CD4-positive, CD25-positive, alpha-beta regulatory T cell (primary cell): ENCODE data around the gene EPB41L2. TPM values are rescaled to one million over a fixed set of nuclear protein-coding genes. Genes with fewer than 3 reads are reported as not detected.

Experiments
- ATAC-seq, 2 donors: fragments of 150-1000 bp; cut with Tn5 transposase; one replicate each; pipeline ENCODE4 v1.10.0; 2021; ENCODE audit warnings: low read depth in 2 of 2, moderate number of reproducible peaks in 2 of 2, moderate library complexity in 1 of 2
- DNase-seq, 3 donors: peaks; one replicate each; pipeline versions ENCODE4 v3.0.0 to v3.0.0-alpha.2; 2012 to 2022; ENCODE audit warnings: mixed read lengths in 1 of 3
- H3K27ac ChIP-seq: one replicate; pipeline ENCODE4 v1.7.0; 2013; ENCODE audit warnings: mild to moderate bottlenecking, low read length; ENCODE audit not compliant: insufficient read depth, poor library complexity, severe bottlenecking
- H3K27me3 ChIP-seq: one replicate; pipeline ENCODE4 v1.7.0; 2013; ENCODE audit warnings: low read length; ENCODE audit not compliant: control insufficient read depth, insufficient read depth
- H3K36me3 ChIP-seq: one replicate; pipeline ENCODE4 v1.7.0; 2013; ENCODE audit warnings: mild to moderate bottlenecking, low read length, moderate library complexity; ENCODE audit not compliant: control insufficient read depth, insufficient read depth
- H3K4me1 ChIP-seq: 2 replicates; pipeline ENCODE4 v1.7.0; 2013; ENCODE audit warnings: mild to moderate bottlenecking, low read length; ENCODE audit not compliant: insufficient read depth, control insufficient read depth, poor library complexity, severe bottlenecking
- H3K4me3 ChIP-seq: one replicate; pipeline ENCODE4 v1.7.0; 2013; ENCODE audit warnings: low read depth, mild to moderate bottlenecking, low read length, moderate library complexity
- H3K9me3 ChIP-seq, 2 experiments: 1 replicate in 1 of 2; 2 replicates in 1 of 2; pipeline ENCODE4 v1.7.0; 2013; ENCODE audit warnings: low read length in 2 of 2, mild to moderate bottlenecking in 1 of 2, moderate library complexity in 1 of 2; ENCODE audit not compliant: control insufficient read depth in 2 of 2
- H3K27ac Mint-ChIP-seq, 3 donors: one replicate each; pipeline ENCODE4 v1.8.0; 2020 to 2022; ENCODE audit warnings: mild to moderate bottlenecking in 3 of 3, mixed read lengths in 3 of 3, moderate library complexity in 2 of 3
- H3K27me3 Mint-ChIP-seq: one replicate; pipeline ENCODE4 v1.8.0; 2022; ENCODE audit warnings: mild to moderate bottlenecking, mixed read lengths
- H3K36me3 Mint-ChIP-seq: one replicate; pipeline ENCODE4 v1.8.0; 2020; ENCODE audit warnings: mixed read lengths
- H3K4me1 Mint-ChIP-seq, 4 donors: one replicate each; pipeline ENCODE4 v1.8.0; 2020 to 2022; ENCODE audit warnings: mixed read lengths in 4 of 4, mild to moderate bottlenecking in 1 of 4
- H3K4me3 Mint-ChIP-seq, 4 donors: one replicate each; pipeline ENCODE4 v1.8.0; 2020 to 2022; ENCODE audit warnings: mild to moderate bottlenecking in 4 of 4, mixed read lengths in 4 of 4, moderate library complexity in 3 of 4
- H3K9me3 Mint-ChIP-seq, 7 donors: one replicate each; pipeline ENCODE4 v1.8.0; 2020 to 2022; ENCODE audit warnings: mixed read lengths in 7 of 7, mild to moderate bottlenecking in 3 of 7, moderate library complexity in 2 of 7
- polyA plus RNA-seq, 4 donors: library from polyadenylated mRNA; unstranded; fragments of 300-500 nt; fragmentation: Illumina TruSeq; gene quantifications; one replicate each; pipeline ENCODE4 v1.2.3, GENCODE V29; 2021
- total RNA-seq: library from RNA; stranded (reverse); gene quantifications from one replicate; pipeline ENCODE4 v1.2.3, GENCODE V29; 2022

Gene EPB41L2
- total and polyA plus RNA-seq, 5 donors from 2014 or later: 3.3 to 13.6 (median 3.8) TPM

- peaks cover 0 to 2% of the 10 kb centered on the region in 2 experiments for H3K9me3 ChIP-seq
- Mint-ChIP-seq H3K27ac (peak overlapping the region; percentile 56 to 87 (median 70)), H3K9me3 (peaks cover 0 to 7% (median 4%) of the 10 kb centered on the region in 7 donors), H3K36me3 (no peaks in the 10 kb centered on the region), H3K27me3 (peaks cover 26% of the 10 kb centered on the region), H3K4me1 (peaks cover 7 to 26% (median 20%) of the 10 kb centered on the region in 4 donors), H3K4me3 (peak overlapping the region; percentile 81 to 91 (median 87))
- ATAC-seq (no peak), DNase-seq (peak in 2 of 3 donors; percentile 8 to 39)
- H3K4me1 ChIP-seq: peaks cover 20% of the 10 kb centered on the region
- H3K36me3 ChIP-seq: no peaks in the 10 kb centered on the region
- no peak overlapping the region for H3K27ac ChIP-seq
- H3K4me3 ChIP-seq: peak overlapping the region; percentile 74
- H3K27me3 ChIP-seq: peaks cover 2% of the 10 kb centered on the region
Measured at GRCh38 chr6:131061751-131062119, 1.3 kb downstream of the EPB41L2 start.

GRCh38 chr6:131061041-131061750 is 1.8 kb downstream of the EPB41L2 start:
- peak overlapping the region; percentile 74 for H3K4me3 ChIP-seq
- H3K36me3 Mint-ChIP-seq: no peaks in the 10 kb centered on the region
- H3K27ac Mint-ChIP-seq: peak overlapping the region; percentile 56 to 87 (median 70)
- DNase-seq (peak in 1 of 3 donors; percentile 9), ATAC-seq (no peak)
- H3K27ac ChIP-seq: no peak overlapping the region
- H3K9me3 Mint-ChIP-seq: peaks cover 0 to 11% (median 7%) of the 10 kb centered on the region in 7 donors
- peaks cover 2% of the 10 kb centered on the region for H3K27me3 ChIP-seq
- peaks cover 26% of the 10 kb centered on the region for H3K27me3 Mint-ChIP-seq
- peaks cover 20% of the 10 kb centered on the region for H3K4me1 ChIP-seq
- peaks cover 1 to 2% of the 10 kb centered on the region in 2 experiments for H3K9me3 ChIP-seq
- no peaks in the 10 kb centered on the region for H3K36me3 ChIP-seq
- H3K4me3 Mint-ChIP-seq: peak overlapping the region; percentile 81 to 91 (median 87)
- H3K4me1 Mint-ChIP-seq: peaks cover 7 to 26% (median 20%) of the 10 kb centered on the region in 4 donors

GRCh38 chr6:131060311-131060710 is 2.7 kb downstream of the EPB41L2 start:
- H3K27me3 Mint-ChIP-seq: peaks cover 26% of the 10 kb centered on the region
- DNase-seq (no peak), ATAC-seq (no peak)
- peak overlapping the region in 2 of 4 donors; percentile 81 to 91 for H3K4me3 Mint-ChIP-seq
- peaks cover 7 to 26% (median 20%) of the 10 kb centered on the region in 4 donors for H3K4me1 Mint-ChIP-seq
- Histone ChIP-seq H3K4me3 (no peak overlapping the region), H3K36me3 (no peaks in the 10 kb centered on the region), H3K4me1 (peaks cover 20% of the 10 kb centered on the region), H3K27ac (no peak overlapping the region), H3K27me3 (peaks cover 2% of the 10 kb centered on the region), H3K9me3 (peaks cover 7 to 10% of the 10 kb centered on the region in 2 experiments)
- H3K9me3 Mint-ChIP-seq: peaks cover 0 to 17% (median 8%) of the 10 kb centered on the region in 7 donors
- no peak overlapping the region for H3K27ac Mint-ChIP-seq
- no peaks in the 10 kb centered on the region for H3K36me3 Mint-ChIP-seq

- peaks cover 20% of the 10 kb centered on the region for H3K4me1 ChIP-seq
- H3K4me3 Mint-ChIP-seq: peak overlapping the region in 1 of 4 donors; percentile 81
- DNase-seq: no peak
- H3K36me3 ChIP-seq: no peaks in the 10 kb centered on the region
- H3K4me1 Mint-ChIP-seq: peaks cover 7 to 26% (median 20%) of the 10 kb centered on the region in 4 donors
- H3K9me3 Mint-ChIP-seq: peaks cover 0 to 22% (median 10%) of the 10 kb centered on the region in 7 donors
- H3K36me3 Mint-ChIP-seq: peaks cover under 1% of the 10 kb centered on the region
- H3K27me3 Mint-ChIP-seq: peaks cover 21% of the 10 kb centered on the region
- H3K27ac Mint-ChIP-seq: peak overlapping the region in 1 of 3 donors; percentile 66
- peaks cover 2% of the 10 kb centered on the region for H3K27me3 ChIP-seq
- no peak overlapping the region for H3K27ac ChIP-seq
- H3K4me3 ChIP-seq: no peak overlapping the region
- ATAC-seq: no peak
- peaks cover 15 to 19% of the 10 kb centered on the region in 2 experiments for H3K9me3 ChIP-seq
Measured at GRCh38 chr6:131059486-131059885, 3.6 kb downstream of the EPB41L2 start.

- Histone ChIP-seq H3K4me1 (peaks cover 13% of the 10 kb centered on the region), H3K36me3 (no peaks in the 10 kb centered on the region), H3K9me3 (peaks cover 27 to 31% of the 10 kb centered on the region in 2 experiments), H3K27me3 (no peaks in the 10 kb centered on the region), H3K27ac (no peak overlapping the region), H3K4me3 (no peak overlapping the region)
- no peak for ATAC-seq
- H3K36me3 Mint-ChIP-seq: peaks cover 7% of the 10 kb centered on the region
- H3K27ac Mint-ChIP-seq: no peak overlapping the region
- peaks cover 4 to 31% (median 8%) of the 10 kb centered on the region in 7 donors for H3K9me3 Mint-ChIP-seq
- no peak for DNase-seq
- peak overlapping the region in 1 of 4 donors; percentile 2 for H3K4me3 Mint-ChIP-seq
- peaks cover 7 to 26% (median 13%) of the 10 kb centered on the region in 4 donors for H3K4me1 Mint-ChIP-seq
- peaks cover 27% of the 10 kb centered on the region for H3K27me3 Mint-ChIP-seq
Measured at GRCh38 chr6:131058236-131058635, 4.8 kb downstream of the EPB41L2 start.

- H3K4me3 Mint-ChIP-seq: no peak overlapping the region
- Histone ChIP-seq H3K27ac (no peak overlapping the region), H3K4me3 (no peak overlapping the region), H3K9me3 (peaks cover 27 to 31% of the 10 kb centered on the region in 2 experiments), H3K4me1 (no peaks in the 10 kb centered on the region), H3K27me3 (no peaks in the 10 kb centered on the region), H3K36me3 (no peaks in the 10 kb centered on the region)
- no peak overlapping the region for H3K27ac Mint-ChIP-seq
- H3K4me1 Mint-ChIP-seq: peaks cover 0 to 5% (median 2%) of the 10 kb centered on the region in 4 donors
- peaks cover 17% of the 10 kb centered on the region for H3K36me3 Mint-ChIP-seq
- H3K9me3 Mint-ChIP-seq: peaks cover 6 to 40% (median 18%) of the 10 kb centered on the region in 7 donors
- peaks cover 11% of the 10 kb centered on the region for H3K27me3 Mint-ChIP-seq
- no peak for ATAC-seq
- DNase-seq: no peak
Measured at GRCh38 chr6:131054392-131055250, 8.4 kb downstream of the EPB41L2 start.

GRCh38 chr6:131053546-131054240 is 9.4 kb downstream of the EPB41L2 start:
- H3K4me3 Mint-ChIP-seq: no peak overlapping the region

More at GRCh38 chr6:131053546-131054240, 9.4 kb downstream of the EPB41L2 start:
- Histone ChIP-seq H3K27ac (no peak overlapping the region), H3K9me3 (peaks cover 27 to 31% of the 10 kb centered on the region in 2 experiments), H3K36me3 (no peaks in the 10 kb centered on the region), H3K4me1 (no peaks in the 10 kb centered on the region), H3K27me3 (no peaks in the 10 kb centered on the region), H3K4me3 (no peak overlapping the region)
- H3K27me3 Mint-ChIP-seq: peaks cover 11% of the 10 kb centered on the region
- DNase-seq (no peak), ATAC-seq (no peak)
- H3K9me3 Mint-ChIP-seq: peaks cover 6 to 40% (median 15%) of the 10 kb centered on the region in 7 donors
- peaks cover 17% of the 10 kb centered on the region for H3K36me3 Mint-ChIP-seq
- no peak overlapping the region for H3K27ac Mint-ChIP-seq
- H3K4me1 Mint-ChIP-seq: peaks cover 0 to 5% (median 2%) of the 10 kb centered on the region in 4 donors
